IMR-90 (cell line): ENCODE measurements around the gene LLCFC1. TPM values are rescaled to one million over a fixed set of nuclear protein-coding genes. Genes with fewer than 3 reads are reported as not detected.

ENCODE experiments used
- ATAC-seq: fragments of 200-7000 bp; cut with Tn5 transposase; 2 replicates; pipeline ENCODE4 v1.9.1; 2020; ENCODE audit warnings: low read depth, mild to moderate bottlenecking, moderate library complexity
- BruUV-seq: library from RNA; stranded (reverse); fragments of 400-500 nt; replicated peaks from 2 replicates; lab custom pipeline; 2021; lab: Mats Ljungman, UMichigan
- CTCF ChIA-PET: fragments of 300-600 bp; formaldehyde crosslinking; extraction: SDS; loops from one replicate; lab custom pipeline; 2021; ENCODE audit warnings: antibody characterized with exemption; lab: Yijun Ruan, JAX
- POLR2A ChIA-PET: fragments of 300-600 bp; sonication (Branson Sonifier 250); formaldehyde crosslinking; loops from one replicate; lab custom pipeline; 2022; ENCODE audit warnings: antibody characterized with exemption; ENCODE audit not compliant: unreplicated experiment; lab: Charles Lee
- DNase-seq: peaks from one replicate; pipeline ENCODE4 v3.0.0; 2013
- H2AFZ ChIP-seq: replicated peaks from 2 replicates; pipeline ENCODE3; 2013; ENCODE audit warnings: low read length, mild to moderate bottlenecking; ENCODE audit not compliant: poor library complexity
- H2AK5ac ChIP-seq: 2 replicates; pipeline ENCODE4 v1.6.1; 2013; ENCODE audit warnings: low read depth, low read length, inconsistent platforms
- H2AK9ac ChIP-seq: replicated peaks from 2 replicates; pipeline ENCODE3; 2013; ENCODE audit warnings: mild to moderate bottlenecking, low read depth, low read length, moderate library complexity; ENCODE audit not compliant: poor library complexity
- H2BK120ac ChIP-seq: 2 replicates; pipeline ENCODE4 v1.6.1; 2013; ENCODE audit warnings: low read depth, low read length, inconsistent platforms
- H2BK15ac ChIP-seq: 3 replicates; pipeline ENCODE4 v1.6.1; 2013; ENCODE audit warnings: low read depth, low read length, inconsistent platforms
- H2BK20ac ChIP-seq: 2 replicates; pipeline ENCODE4 v1.6.1; 2013; ENCODE audit warnings: low read depth, mild to moderate bottlenecking, inconsistent platforms, low read length, moderate library complexity
- H2BK5ac ChIP-seq: 2 replicates; pipeline ENCODE4 v1.6.1; 2013; ENCODE audit warnings: mild to moderate bottlenecking, low read depth, low read length, inconsistent platforms; ENCODE audit not compliant: poor library complexity, severe bottlenecking
- H3K14ac ChIP-seq: replicated peaks from 2 replicates; pipeline ENCODE4 v1.6.1; 2013; ENCODE audit warnings: low read depth, low read length, inconsistent platforms
- H3K18ac ChIP-seq: 2 replicates; pipeline ENCODE4 v1.6.1; 2013; ENCODE audit warnings: low read depth, low read length, control low read depth
- H3K23ac ChIP-seq: 2 replicates; pipeline ENCODE4 v1.6.1; 2013; ENCODE audit warnings: low read depth, low read length, inconsistent platforms
- H3K27ac ChIP-seq: 2 replicates; pipeline ENCODE4 v1.5.1; 2013; ENCODE audit warnings: mild to moderate bottlenecking, control low read depth, low read length; ENCODE audit not compliant: insufficient read depth
- H3K27me3 ChIP-seq: 2 replicates; pipeline ENCODE4 v1.6.1; 2013; ENCODE audit warnings: low read length; ENCODE audit not compliant: control insufficient read depth, insufficient read depth
- H3K36me3 ChIP-seq: 2 replicates; pipeline ENCODE4 v1.6.1; 2013; ENCODE audit warnings: low read length, mixed read lengths; ENCODE audit not compliant: control insufficient read depth, insufficient read depth
- H3K4ac ChIP-seq: 2 replicates; pipeline ENCODE4 v1.6.1; 2013; ENCODE audit warnings: low read depth, low read length, inconsistent platforms
- H3K4me1 ChIP-seq: 2 replicates; pipeline ENCODE4 v1.6.1; 2013; ENCODE audit warnings: low read length, mixed read lengths; ENCODE audit not compliant: control insufficient read depth, insufficient read depth
- H3K4me2 ChIP-seq: 2 replicates; pipeline ENCODE4 v1.6.1; 2013; ENCODE audit warnings: low read depth, mild to moderate bottlenecking, control low read depth, low read length, moderate library complexity
- H3K4me3 ChIP-seq: 2 replicates; pipeline ENCODE4 v1.5.1; 2013; ENCODE audit warnings: low read depth, mild to moderate bottlenecking, control low read depth, low read length, moderate library complexity; ENCODE audit not compliant: insufficient read depth
- H3K56ac ChIP-seq: 2 replicates; pipeline ENCODE4 v1.6.1; 2013; ENCODE audit warnings: low read length, inconsistent platforms; ENCODE audit not compliant: insufficient read depth; ENCODE audit errors: extremely low read depth
- H3K79me1 ChIP-seq, 2 experiments: 2 replicates each; pipeline ENCODE4 v1.6.1; 2013; ENCODE audit warnings: low read length in 2 of 2, inconsistent platforms in 1 of 2, low read depth in 1 of 2
- H3K9ac ChIP-seq: 2 replicates; pipeline ENCODE4 v1.6.1; 2013; ENCODE audit warnings: low read depth, low read length, control low read depth
- H3K9me1 ChIP-seq: 2 replicates; pipeline ENCODE4 v1.6.1; 2013; ENCODE audit warnings: low read length, inconsistent platforms; ENCODE audit not compliant: insufficient read depth
- H3K9me3 ChIP-seq: 2 replicates; pipeline ENCODE4 v1.6.1; 2013; ENCODE audit warnings: low read length; ENCODE audit not compliant: control insufficient read depth, insufficient read depth
- H4K20me1 ChIP-seq: 2 replicates; pipeline ENCODE4 v1.6.1; 2013; ENCODE audit warnings: low read length, inconsistent platforms; ENCODE audit not compliant: insufficient read depth
- H4K5ac ChIP-seq: 2 replicates; pipeline ENCODE4 v1.6.1; 2013; ENCODE audit warnings: mild to moderate bottlenecking, low read depth, low read length, control low read depth
- H4K8ac ChIP-seq, 2 experiments: 2 replicates each; pipeline ENCODE4 v1.6.1; 2013; ENCODE audit warnings: low read depth in 2 of 2, low read length in 2 of 2, control low read depth in 1 of 2, inconsistent platforms in 1 of 2
- H4K91ac ChIP-seq: 2 replicates; pipeline ENCODE4 v1.6.1; 2013; ENCODE audit warnings: low read depth, low read length, inconsistent platforms; ENCODE audit not compliant: insufficient read depth
- CEBPB ChIP-seq: IDR thresholded peaks from 2 replicates; pipeline ENCODE4 v1.6.1; 2012; ENCODE audit warnings: low read depth, low read length, improper control_type of control experiment
- MAFK ChIP-seq: IDR thresholded peaks from 2 replicates; pipeline ENCODE4 v1.6.1; 2012; ENCODE audit warnings: low read depth, low read length, improper control_type of control experiment
- POLR2A ChIP-seq: IDR thresholded peaks from 2 replicates; pipeline ENCODE4 v1.6.1; 2012; ENCODE audit warnings: mild to moderate bottlenecking, low read depth, low read length
- USF2 ChIP-seq: fragments of 150-350 bp; IDR thresholded peaks from 2 replicates; pipeline ENCODE4 v1.6.1; 2017; ENCODE audit warnings: mild to moderate bottlenecking, antibody characterized with exemption, low read length, low read depth
- WGBS, 2 experiments: methylation state at CpG; one replicate each; pipeline versions ENCODE4 v1.1.5 to v1.1.7; 2013; ENCODE audit warnings: missing lambda C conversion rate in 2 of 2; ENCODE audit not compliant: insufficient read length in 1 of 2; ENCODE audit errors: extremely low coverage in 2 of 2; 5-methylcytosine and 5-hydroxymethylcytosine counted together
- dilution Hi-C: fragments of 300-500 bp; cut with HindIII; formaldehyde crosslinking; loops from one replicate; pipeline ENCODE4 v1.14.3; 2018; ENCODE audit warnings: low sequenced_read_pairs; ENCODE audit not compliant: unreplicated experiment
- in situ Hi-C: fragments of 300-500 bp; cut with MboI; formaldehyde crosslinking; loops from 3 replicates; pipeline ENCODE4 v1.14.3; 2019; ENCODE audit warnings: low sequenced_read_pairs, inconsistent platforms, mixed read lengths
- intact Hi-C: fragments of 100-400 bp; cut with micrococcal nuclease; formaldehyde crosslinking; loops from 2 replicates; pipeline ENCODE4 v1.10.0; 2022
- polyA plus RNA-seq, 3 experiments: library from polyadenylated mRNA; depleted of rRNA; stranded (reverse); fragments of >200 nt; gene quantifications; 2 replicates each; pipeline ENCODE4 v1.2.3, GENCODE V29; 2012; ENCODE audit warnings: low replicate concordance in 1 of 3
- total RNA-seq: library from RNA; depleted of rRNA; stranded (reverse); fragments of >200 nt; gene quantifications from 2 replicates; pipeline ENCODE4 v1.2.3, GENCODE V29; 2012

Gene LLCFC1
- total and polyA plus RNA-seq, 2 of the 4 experiments (the other 2 are of a cell fraction), result not detected

- no peak overlapping the region for H3K4me3 ChIP-seq
- POLR2A ChIA-PET, result no interaction called here
- ATAC-seq (no peak), DNase-seq (no peak)
- peaks cover under 1% of the 10 kb centered on the region; the same call in 1 of the 2 replicates for H3K9me3 ChIP-seq
- H3K36me3 ChIP-seq, result no peaks in the 10 kb centered on the region
- H3K9ac ChIP-seq, result no peak overlapping the region
- no peak overlapping the region for H3K27ac ChIP-seq
- no peak overlapping the region for H4K5ac ChIP-seq
- no peaks in the 10 kb centered on the region for H3K9me1 ChIP-seq
- H2BK20ac ChIP-seq, result no peak overlapping the region
- no peak overlapping the region for H3K23ac ChIP-seq
- CTCF ChIA-PET, result no interaction called here
- H4K91ac ChIP-seq, result no peak overlapping the region
- H4K20me1 ChIP-seq, result no peaks in the 10 kb centered on the region
- no peaks in the 10 kb centered on the region for H3K79me1 ChIP-seq
- no peak overlapping the region for H4K8ac ChIP-seq
- H2AK9ac ChIP-seq, result no peak overlapping the region
- H3K4me1 ChIP-seq, result no peaks in the 10 kb centered on the region
- H3K14ac ChIP-seq, result no peak overlapping the region
- H3K4ac ChIP-seq, result no peak overlapping the region
- H3K18ac ChIP-seq, result no peak overlapping the region
- intact Hi-C loops (no loop called here), in situ Hi-C loops (no loop called here), dilution Hi-C loops (no loop called here)
- H3K27me3 ChIP-seq, result no peaks in the 10 kb centered on the region
- WGBS, 2 experiments, result 61% methylated on average over 12 of the region's 15 CpGs; no CpG with 5 or more reads in 1 of the 2 experiments
- no peak overlapping the region for H2BK120ac ChIP-seq
- TF ChIP-seq POLR2A, result no peak
- TF ChIP-seq CEBPB, result no peak
- TF ChIP-seq MAFK, result no peak
- no peak for TF ChIP-seq USF2
- no peak overlapping the region for H2BK5ac ChIP-seq
- no peak overlapping the region for H3K4me2 ChIP-seq
- H2AFZ ChIP-seq, result no peak overlapping the region
- no peak overlapping the region for H2AK5ac ChIP-seq
- no peak overlapping the region for H2BK15ac ChIP-seq
- BruUV-seq, result no TSS peak
- H3K56ac ChIP-seq, result no peak overlapping the region
Observed at GRCh38 chr7:142901426-142902259, 37.6 kb upstream of the LLCFC1 start.
